ENCODE data around the gene GSE1.
A peak's percentile ranks its signal among the peaks of the same experiment; 100 is the strongest.

The GSE1 gene

DNA sequence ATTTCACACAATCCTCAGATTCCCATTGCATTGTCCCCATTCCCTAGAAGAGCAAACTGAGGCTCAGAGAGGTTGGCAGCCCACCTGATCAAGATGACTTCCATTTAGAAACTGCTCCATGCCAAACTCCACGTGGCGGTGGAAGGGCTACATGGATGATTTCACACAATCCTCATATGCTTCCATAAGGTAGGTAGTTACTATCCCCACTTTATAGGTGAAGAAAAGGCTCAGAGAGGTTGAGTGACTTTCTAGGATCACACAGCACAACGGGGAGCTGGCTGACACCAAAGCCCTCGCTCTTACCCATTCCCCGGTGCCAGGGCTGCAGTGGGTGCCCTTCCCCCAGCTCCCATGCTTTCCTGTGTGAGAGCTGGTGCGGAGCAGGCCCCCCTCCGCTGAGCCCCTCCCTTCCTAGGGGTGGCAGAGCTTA is 85.4 kb downstream of the GSE1 start:
- Histone ChIP-seq H3K27ac (ENCODE audit: poor library complexity, severe bottlenecking) (no peak overlapping the region), H3K9me3 (ENCODE audit: severe bottlenecking) (no peaks in the 10 kb centered on the region), H3K4me3 (ENCODE audit: severe bottlenecking) (no peak overlapping the region), H3K4me1 (ENCODE audit: insufficient read depth, poor library complexity, severe bottlenecking) (peaks cover 22% of the 10 kb centered on the region), H3K36me3 (ENCODE audit: low read depth) (peaks cover 14% of the 10 kb centered on the region; the same call in 1 of the 2 replicates), H3K27me3 (ENCODE audit: insufficient read depth, poor library complexity, severe bottlenecking) (no peaks in the 10 kb centered on the region)
- no peak for DNase-seq (ENCODE audit: low spot score)
- ATAC-seq (ENCODE audit: low read depth): no peak
- TF ChIP-seq, protein P1, sequence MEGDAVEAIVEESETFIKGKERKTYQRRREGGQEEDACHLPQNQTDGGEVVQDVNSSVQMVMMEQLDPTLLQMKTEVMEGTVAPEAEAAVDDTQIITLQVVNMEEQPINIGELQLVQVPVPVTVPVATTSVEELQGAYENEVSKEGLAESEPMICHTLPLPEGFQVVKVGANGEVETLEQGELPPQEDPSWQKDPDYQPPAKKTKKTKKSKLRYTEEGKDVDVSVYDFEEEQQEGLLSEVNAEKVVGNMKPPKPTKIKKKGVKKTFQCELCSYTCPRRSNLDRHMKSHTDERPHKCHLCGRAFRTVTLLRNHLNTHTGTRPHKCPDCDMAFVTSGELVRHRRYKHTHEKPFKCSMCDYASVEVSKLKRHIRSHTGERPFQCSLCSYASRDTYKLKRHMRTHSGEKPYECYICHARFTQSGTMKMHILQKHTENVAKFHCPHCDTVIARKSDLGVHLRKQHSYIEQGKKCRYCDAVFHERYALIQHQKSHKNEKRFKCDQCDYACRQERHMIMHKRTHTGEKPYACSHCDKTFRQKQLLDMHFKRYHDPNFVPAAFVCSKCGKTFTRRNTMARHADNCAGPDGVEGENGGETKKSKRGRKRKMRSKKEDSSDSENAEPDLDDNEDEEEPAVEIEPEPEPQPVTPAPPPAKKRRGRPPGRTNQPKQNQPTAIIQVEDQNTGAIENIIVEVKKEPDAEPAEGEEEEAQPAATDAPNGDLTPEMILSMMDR (IDR thresholded peaks at IDR 0.05; ENCODE audit: poor library complexity, severe bottlenecking): no peak

- ATAC-seq (ENCODE audit: low read depth): peak; percentile 4; the same call in 2 of the 3 replicates
- Histone ChIP-seq H3K27me3 (ENCODE audit: insufficient read depth, poor library complexity, severe bottlenecking) (no peaks in the 10 kb centered on the region), H3K4me1 (ENCODE audit: insufficient read depth, poor library complexity, severe bottlenecking) (peaks cover 22% of the 10 kb centered on the region)
Observed at GRCh38 chr16:85698935-85699558, 85.9 kb downstream of the GSE1 start.

DNA sequence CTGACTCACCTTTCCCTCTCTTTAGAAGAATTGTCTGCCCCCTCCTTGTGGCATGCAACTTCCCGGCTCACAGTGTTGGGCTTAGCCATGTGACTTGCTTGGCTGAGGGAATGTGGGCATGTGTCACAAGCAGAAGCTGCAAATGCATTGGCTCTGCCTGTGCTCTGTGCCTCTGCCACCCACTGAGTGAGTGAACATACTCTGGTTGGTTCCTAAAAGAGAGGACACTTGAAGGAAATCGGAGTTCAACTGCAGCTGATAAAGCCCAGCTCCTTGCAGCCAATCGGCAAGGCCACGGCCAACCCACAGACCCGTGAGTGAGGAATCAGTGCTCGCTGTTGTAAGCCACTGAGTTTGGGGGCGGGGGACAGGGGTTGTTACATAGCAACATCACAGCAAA is 86.5 kb downstream of the GSE1 start:
- TF ChIP-seq, protein P1 (IDR thresholded peaks at IDR 0.05; ENCODE audit: poor library complexity, severe bottlenecking): no peak
- DNase-seq (ENCODE audit: low spot score) (no peak), ATAC-seq (ENCODE audit: low read depth) (peak; percentile 44)
- H3K4me1 ChIP-seq (ENCODE audit: insufficient read depth, poor library complexity, severe bottlenecking): peaks cover 22% of the 10 kb centered on the region
- H3K9me3 ChIP-seq (ENCODE audit: severe bottlenecking): no peaks in the 10 kb centered on the region
- H3K36me3 ChIP-seq (ENCODE audit: low read depth): peaks cover 17% of the 10 kb centered on the region; the same call in 1 of the 2 replicates
- H3K27ac ChIP-seq (ENCODE audit: poor library complexity, severe bottlenecking): no peak overlapping the region
- no peak overlapping the region for H3K4me3 ChIP-seq (ENCODE audit: severe bottlenecking)
- H3K27me3 ChIP-seq (ENCODE audit: insufficient read depth, poor library complexity, severe bottlenecking): no peaks in the 10 kb centered on the region

More at GRCh38 chr16:85698935-85699558, 85.9 kb downstream of the GSE1 start:
- DNase-seq (ENCODE audit: low spot score): no peak
- no peak overlapping the region for H3K27ac ChIP-seq (ENCODE audit: poor library complexity, severe bottlenecking)
- H3K36me3 ChIP-seq (ENCODE audit: low read depth): peaks cover 14% of the 10 kb centered on the region; the same call in 1 of the 2 replicates
- no peaks in the 10 kb centered on the region for H3K9me3 ChIP-seq (ENCODE audit: severe bottlenecking)
- TF ChIP-seq, protein P1 (IDR thresholded peaks at IDR 0.05; ENCODE audit: poor library complexity, severe bottlenecking): peak; percentile 7
- no peak overlapping the region for H3K4me3 ChIP-seq (ENCODE audit: severe bottlenecking)

- H3K4me3 ChIP-seq (ENCODE audit: severe bottlenecking): no peak overlapping the region
- H3K36me3 ChIP-seq (ENCODE audit: low read depth): peaks cover 54% of the 10 kb centered on the region
- H3K27ac ChIP-seq (ENCODE audit: poor library complexity, severe bottlenecking): no peak overlapping the region
- TF ChIP-seq, protein P1 (IDR thresholded peaks at IDR 0.05; ENCODE audit: poor library complexity, severe bottlenecking): no peak
- ATAC-seq (ENCODE audit: low read depth): no peak
- H3K4me1 ChIP-seq (ENCODE audit: insufficient read depth, poor library complexity, severe bottlenecking): peaks cover 7% of the 10 kb centered on the region
- no peaks in the 10 kb centered on the region for H3K27me3 ChIP-seq (ENCODE audit: insufficient read depth, poor library complexity, severe bottlenecking)
- H3K9me3 ChIP-seq (ENCODE audit: severe bottlenecking): no peaks in the 10 kb centered on the region
- DNase-seq (ENCODE audit: low spot score): no peak
Observed at GRCh38 chr16:85704011-85704410, 90.9 kb downstream of the GSE1 start.

Measured in RWPE2 (cell line).